SK-N-MC (cell line): ENCODE results near the gene PET100.

Experiments
- DNase-seq: peaks from one replicate; pipeline ENCODE4 v3.0.0-alpha.2; 2011; ENCODE audit warnings: low read depth, low spot score
- H3K27ac ChIP-seq: fragments of 200-600 bp; sonication (generic); 2 replicates; pipeline ENCODE4 v1.5.1; 2016; ENCODE audit warnings: mixed run types
- H3K36me3 ChIP-seq: fragments of 200-600 bp; sonication (generic); 2 replicates; pipeline ENCODE4 v1.6.1; 2017; ENCODE audit warnings: antibody characterized with exemption, low read length, mixed read lengths; ENCODE audit not compliant: insufficient read depth
- H3K4me3 ChIP-seq: fragments of 200-600 bp; sonication (generic); 2 replicates; pipeline ENCODE4 v1.5.1; 2016
- H3K9ac ChIP-seq: fragments of 200-600 bp; sonication (generic); 2 replicates; pipeline ENCODE4 v1.8.0; 2017; ENCODE audit warnings: mixed run types, mixed read lengths; ENCODE audit not compliant: insufficient read length
- H3K9me3 ChIP-seq: fragments of 200-600 bp; sonication (generic); 2 replicates; pipeline ENCODE4 v1.6.1; 2017; ENCODE audit warnings: low read depth, mild to moderate bottlenecking, antibody characterized with exemption, low read length, moderate library complexity, mixed read lengths
- EZH2 ChIP-seq: fragments of 200-600 bp; sonication (generic); IDR thresholded peaks from one replicate; pipeline ENCODE4 v1.6.1; 2017; ENCODE audit warnings: antibody characterized with exemption
- FOXP2 ChIP-seq: optimal IDR thresholded peaks from 2 replicates; pipeline ENCODE3; 2011; ENCODE audit warnings: mild to moderate bottlenecking, moderate library complexity; ENCODE audit not compliant: insufficient read depth; ENCODE audit errors: extremely low read length, control extremely low read depth
- POLR2AphosphoS5 ChIP-seq: IDR thresholded peaks from 2 replicates; pipeline ENCODE4 v1.6.1; 2012; ENCODE audit warnings: mild to moderate bottlenecking, low read depth, low read length, borderline replicate concordance

The PET100 gene

DNA sequence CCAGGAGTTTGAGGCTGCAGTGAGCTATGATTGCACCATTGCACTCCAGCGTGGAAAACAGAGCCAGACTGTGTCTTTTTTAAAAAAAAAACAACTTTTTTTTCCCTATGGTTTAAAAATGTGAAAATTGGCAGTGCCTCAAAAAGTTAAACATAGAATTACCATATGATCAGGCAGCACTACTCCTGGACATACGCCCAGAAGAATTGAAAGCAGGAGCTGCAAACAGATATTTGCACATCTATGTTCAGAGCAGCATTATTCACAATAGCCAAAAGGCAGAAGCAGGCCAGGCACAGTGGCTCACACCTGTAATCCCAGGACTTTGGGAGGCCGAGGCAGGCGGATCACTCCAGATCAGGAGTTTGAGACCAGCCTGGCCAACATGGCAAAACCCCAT lies 35.5 kb downstream of the PET100 start:
- Histone ChIP-seq H3K9ac (no peak overlapping the region), H3K36me3 (no peaks in the 10 kb centered on the region), H3K4me3 (no peak overlapping the region), H3K27ac (no peak overlapping the region), H3K9me3 (no peaks in the 10 kb centered on the region)
- TF ChIP-seq FOXP2, result no peak
- TF ChIP-seq EZH2, result no peak
- TF ChIP-seq POLR2AphosphoS5, result no peak
- DNase-seq, result no peak

GRCh38 chr19:7668842-7669241 lies 39.2 kb downstream of the PET100 start, which contains the start of gene RETN:
TSS of gene RETN (plus strand) at chr19:7669049. CDS start at chr19:7669327, 278 bp downstream.
- TF ChIP-seq POLR2AphosphoS5, result no peak
- no peak for TF ChIP-seq FOXP2
- no peak for TF ChIP-seq EZH2
- no peak within 1 kb of the TSS for H3K9ac ChIP-seq
- no peaks in the 10 kb centered on the region for H3K9me3 ChIP-seq
- H3K27ac ChIP-seq, result no peak within 1 kb of the TSS
- DNase-seq, result no peak
- no peaks in the 10 kb centered on the region for H3K36me3 ChIP-seq
- no peak within 1 kb of the TSS for H3K4me3 ChIP-seq

GRCh38 chr19:7669641-7670040 lies 40.0 kb downstream of the PET100 start:
- H3K36me3 ChIP-seq, result no peaks in the 10 kb centered on the region
- H3K9ac ChIP-seq, result no peak overlapping the region
- H3K9me3 ChIP-seq, result no peaks in the 10 kb centered on the region; the same call in 1 of the 2 replicates
- DNase-seq, result no peak
- no peak overlapping the region for H3K4me3 ChIP-seq
- no peak overlapping the region for H3K27ac ChIP-seq
- TF ChIP-seq FOXP2 (no peak), EZH2 (no peak), POLR2AphosphoS5 (no peak)

DNA sequence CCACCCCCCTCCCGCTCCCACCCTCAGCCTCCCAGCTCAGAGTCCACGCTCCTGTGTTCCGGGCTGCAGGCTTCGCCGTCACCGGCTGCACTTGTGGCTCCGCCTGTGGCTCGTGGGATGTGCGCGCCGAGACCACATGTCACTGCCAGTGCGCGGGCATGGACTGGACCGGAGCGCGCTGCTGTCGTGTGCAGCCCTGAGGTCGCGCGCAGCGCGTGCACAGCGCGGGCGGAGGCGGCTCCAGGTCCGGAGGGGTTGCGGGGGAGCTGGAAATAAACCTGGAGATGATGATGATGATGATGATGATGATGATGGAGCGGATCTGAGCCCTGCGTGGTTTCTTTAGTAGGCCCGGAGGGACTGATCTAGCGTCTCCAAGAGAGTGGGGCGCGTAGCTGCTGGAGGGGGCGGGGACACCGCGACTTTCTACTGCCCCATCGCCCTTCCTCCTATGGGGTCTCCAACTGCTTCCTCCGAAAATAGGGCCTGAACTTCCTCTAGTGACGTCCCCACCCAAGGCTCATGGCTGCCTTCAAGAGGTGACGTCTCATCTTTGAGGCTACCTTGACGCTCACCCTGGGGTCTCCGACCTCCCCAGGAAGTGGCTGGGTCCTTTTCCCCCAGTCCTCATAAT lies 40.7 kb downstream of the PET100 start:
- H3K9me3 ChIP-seq, result no peaks in the 10 kb centered on the region; the same call in 1 of the 2 replicates
- no peak for TF ChIP-seq POLR2AphosphoS5
- TF ChIP-seq FOXP2, result no peak
- no peak for TF ChIP-seq EZH2
- DNase-seq, result no peak
- H3K4me3 ChIP-seq, result peak overlapping the region; percentile 57; the same call in 1 of the 2 replicates
- no peak overlapping the region for H3K9ac ChIP-seq
- no peak overlapping the region for H3K27ac ChIP-seq
- H3K36me3 ChIP-seq, result no peaks in the 10 kb centered on the region

GRCh38 chr19:7670790-7671189 lies 41.2 kb downstream of the PET100 start:
- Histone ChIP-seq H3K4me3 (no peak overlapping the region), H3K36me3 (no peaks in the 10 kb centered on the region), H3K27ac (no peak overlapping the region), H3K9ac (no peak overlapping the region), H3K9me3 (no peaks in the 10 kb centered on the region; the same call in 1 of the 2 replicates)
- TF ChIP-seq POLR2AphosphoS5 (no peak), EZH2 (no peak), FOXP2 (no peak)
- DNase-seq, result no peak

GRCh38 chr19:7672522-7672921 lies 42.9 kb downstream of the PET100 start:
- no peaks in the 10 kb centered on the region; the same call in 1 of the 2 replicates for H3K9me3 ChIP-seq
- TF ChIP-seq POLR2AphosphoS5, result no peak
- TF ChIP-seq EZH2, result no peak
- TF ChIP-seq FOXP2, result no peak
- no peak overlapping the region for H3K4me3 ChIP-seq
- DNase-seq, result no peak
- no peak overlapping the region for H3K27ac ChIP-seq
- H3K9ac ChIP-seq, result no peak overlapping the region
- no peaks in the 10 kb centered on the region for H3K36me3 ChIP-seq

DNA sequence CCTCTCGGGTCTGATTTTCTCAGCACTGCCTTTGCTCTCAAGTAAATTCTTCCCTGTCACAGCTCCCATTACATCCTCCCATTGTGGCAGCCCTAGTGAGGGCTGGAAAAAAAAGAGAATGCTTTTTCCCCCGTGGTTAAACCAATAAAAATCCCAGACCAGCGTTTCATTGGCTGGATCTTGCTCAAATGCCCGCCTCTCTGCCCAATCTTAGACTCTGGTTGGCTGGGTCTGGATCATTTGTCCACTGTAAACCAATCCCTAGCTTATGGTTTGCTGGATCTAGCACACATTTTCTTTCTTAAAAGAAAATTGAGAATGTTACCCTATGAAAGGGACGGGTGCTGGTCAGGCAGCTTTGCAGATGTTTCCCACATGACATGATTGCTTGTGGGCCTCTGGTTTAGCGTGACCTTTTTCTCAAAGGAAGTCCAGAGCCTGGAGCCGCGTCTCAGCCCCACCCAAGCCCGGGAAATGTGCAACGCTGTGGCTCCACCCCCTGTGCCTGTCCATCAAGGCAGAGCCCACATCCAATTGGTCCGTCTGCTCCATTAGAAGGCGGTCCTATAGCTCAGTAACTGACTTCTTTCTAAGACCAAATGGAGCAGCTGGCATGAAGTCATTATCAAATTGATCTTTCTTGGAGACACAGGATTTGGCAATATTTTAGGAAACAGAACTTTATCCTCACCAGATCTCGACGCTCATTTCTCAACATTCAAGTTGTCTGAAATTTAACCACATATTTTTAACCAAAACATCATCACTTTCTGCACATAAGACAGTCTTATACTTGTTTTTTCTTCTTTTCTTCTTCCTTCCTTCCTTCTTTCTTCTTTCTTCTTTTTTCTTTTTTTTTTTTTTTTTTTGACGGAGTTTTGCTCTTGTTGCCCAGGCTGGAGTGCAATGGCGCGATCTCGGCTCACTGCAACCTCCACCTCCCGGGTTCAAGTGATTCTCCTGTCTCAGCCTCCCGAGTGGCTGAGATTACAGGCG lies 44.7 kb downstream of the PET100 start:
- H3K36me3 ChIP-seq, result no peaks in the 10 kb centered on the region
- peak overlapping the region; percentile 65 for H3K4me3 ChIP-seq
- H3K27ac ChIP-seq, result no peak overlapping the region
- H3K9me3 ChIP-seq, result no peaks in the 10 kb centered on the region; the same call in 1 of the 2 replicates
- DNase-seq, result peak; percentile 60
- TF ChIP-seq POLR2AphosphoS5 (no peak), FOXP2 (no peak), EZH2 (no peak)
- no peak overlapping the region for H3K9ac ChIP-seq

DNA sequence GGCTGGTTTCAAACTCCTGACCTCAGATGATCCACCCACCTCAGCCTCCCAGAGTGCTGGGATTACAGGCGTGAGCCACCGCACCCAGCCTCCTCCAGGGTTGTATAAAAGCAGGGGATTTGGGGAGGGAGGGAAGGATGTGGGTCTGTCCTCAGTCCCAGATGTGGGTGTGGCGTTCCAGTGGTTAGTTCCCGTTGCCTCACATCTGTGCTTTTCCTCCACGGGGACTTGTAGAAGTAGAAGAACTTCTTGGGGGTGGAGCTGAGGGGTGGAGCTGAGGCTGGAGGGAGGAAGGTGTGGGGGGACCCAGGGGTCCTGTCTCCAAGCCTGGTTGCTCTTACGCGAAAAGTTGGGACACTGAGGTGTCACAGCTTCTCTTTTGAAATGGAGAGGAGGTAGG lies 46.8 kb downstream of the PET100 start:
- DNase-seq, result no peak
- no peak for TF ChIP-seq EZH2
- TF ChIP-seq POLR2AphosphoS5, result no peak
- no peak for TF ChIP-seq FOXP2
- Histone ChIP-seq H3K4me3 (peak overlapping the region; percentile 59), H3K9ac (no peak overlapping the region), H3K27ac (no peak overlapping the region), H3K9me3 (no peaks in the 10 kb centered on the region; the same call in 1 of the 2 replicates), H3K36me3 (no peaks in the 10 kb centered on the region)
